Effector memory CD4-positive, alpha-beta T cell (primary cell): ENCODE data around the gene NDUFS1.
A peak's percentile ranks its signal among the peaks of the same experiment; 100 is the strongest.

Experiments
- DNase-seq, 3 donors: peaks; one replicate each; pipeline ENCODE4 v3.0.0-alpha.2; 2020
- H3K27ac ChIP-seq: 2 replicates; pipeline ENCODE4 v1.7.0; 2013; ENCODE audit warnings: mild to moderate bottlenecking, low read length, moderate library complexity; ENCODE audit not compliant: insufficient read depth, poor library complexity, severe bottlenecking
- H3K27me3 ChIP-seq: replicated peaks from 2 replicates; pipeline ENCODE4 v1.7.0; 2013; ENCODE audit warnings: mild to moderate bottlenecking, low read length; ENCODE audit not compliant: insufficient read depth, control insufficient read depth, poor library complexity, severe bottlenecking
- H3K36me3 ChIP-seq: 2 replicates; pipeline ENCODE4 v1.7.0; 2013; ENCODE audit warnings: mild to moderate bottlenecking, low read length, moderate library complexity; ENCODE audit not compliant: control insufficient read depth, insufficient read depth
- H3K4me1 ChIP-seq: 2 replicates; pipeline ENCODE4 v1.7.0; 2013; ENCODE audit warnings: low read length, mild to moderate bottlenecking; ENCODE audit not compliant: control insufficient read depth, insufficient read depth, poor library complexity, severe bottlenecking
- H3K4me3 ChIP-seq: 2 replicates; pipeline ENCODE4 v1.7.0; 2013; ENCODE audit warnings: low read length, low read depth, mild to moderate bottlenecking; ENCODE audit not compliant: insufficient read depth, poor library complexity, severe bottlenecking
- H3K9me3 ChIP-seq: 2 replicates; pipeline ENCODE4 v1.7.0; 2013; ENCODE audit warnings: mild to moderate bottlenecking, low read length, moderate library complexity; ENCODE audit not compliant: control insufficient read depth

The NDUFS1 gene

GRCh38 chr2:206086716-206087350 is 72.4 kb downstream of the NDUFS1 start:
- H3K4me1 ChIP-seq, result peaks cover 8% of the 10 kb centered on the region
- H3K27me3 ChIP-seq, result no peaks in the 10 kb centered on the region
- H3K4me3 ChIP-seq, result peak overlapping the region; percentile 77
- H3K27ac ChIP-seq, result peak overlapping the region; percentile 96
- H3K36me3 ChIP-seq, result no peaks in the 10 kb centered on the region
- no peaks in the 10 kb centered on the region for H3K9me3 ChIP-seq
- DNase-seq, result no peak

DNA sequence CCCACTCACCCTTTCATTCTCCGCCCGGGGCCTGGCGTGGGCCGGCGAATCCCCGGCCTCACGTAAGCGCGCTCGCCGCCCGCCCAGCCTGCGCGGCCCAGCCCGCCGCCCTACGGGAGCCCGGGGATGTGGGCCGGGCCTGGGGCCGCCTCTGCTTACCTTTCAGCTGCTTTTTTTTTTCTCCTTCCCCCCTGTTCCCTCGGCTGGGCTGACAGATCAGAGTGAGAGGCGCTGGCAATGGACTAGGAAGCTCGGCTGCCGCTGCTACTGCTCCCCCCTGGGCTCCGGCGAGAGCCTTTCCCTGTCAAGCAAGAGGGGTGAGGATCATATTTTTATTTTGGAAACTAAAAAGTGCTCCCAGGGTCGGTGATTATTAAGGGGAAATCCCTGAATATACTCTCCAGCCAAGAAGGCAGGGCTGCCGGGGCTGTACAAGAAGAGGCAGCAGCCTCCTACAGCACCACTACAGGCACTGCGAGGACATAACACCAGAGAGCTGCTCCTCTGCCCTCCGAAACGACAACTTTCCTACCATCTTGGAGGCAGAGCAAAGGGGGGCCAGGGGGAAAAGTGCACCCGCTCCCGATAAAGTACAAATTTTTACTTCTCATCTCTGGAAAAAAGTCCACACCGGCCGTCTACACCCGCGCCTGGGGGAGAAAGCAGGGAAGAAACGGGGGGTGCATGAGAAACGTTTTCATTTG is 73.3 kb downstream of the NDUFS1 start, which contains the start of gene INO80D:
INO80D (minus strand) TSS at position 433 of the 704 bp plus-strand sequence. CDS start 23,158 bp downstream, outside the sequence.
- H3K4me3 ChIP-seq, result peak within 1 kb of the TSS; percentile 77
- H3K27me3 ChIP-seq, result no peaks in the 10 kb centered on the region
- H3K27ac ChIP-seq, result peak within 1 kb of the TSS; percentile 96
- no peaks in the 10 kb centered on the region for H3K36me3 ChIP-seq
- DNase-seq, result peak; percentile 66 to 76 (median 72)
- H3K4me1 ChIP-seq, result peaks cover 8% of the 10 kb centered on the region
- H3K9me3 ChIP-seq, result no peaks in the 10 kb centered on the region

GRCh38 chr2:206084870-206085741 is 74.1 kb downstream of the NDUFS1 start:
- no peaks in the 10 kb centered on the region for H3K36me3 ChIP-seq
- peak; percentile 31 to 32 (median 32) for DNase-seq
- peak overlapping the region; percentile 96 for H3K27ac ChIP-seq
- peaks cover 8% of the 10 kb centered on the region for H3K4me1 ChIP-seq
- H3K9me3 ChIP-seq, result no peaks in the 10 kb centered on the region
- no peaks in the 10 kb centered on the region for H3K27me3 ChIP-seq
- H3K4me3 ChIP-seq, result peak overlapping the region; percentile 77

DNA sequence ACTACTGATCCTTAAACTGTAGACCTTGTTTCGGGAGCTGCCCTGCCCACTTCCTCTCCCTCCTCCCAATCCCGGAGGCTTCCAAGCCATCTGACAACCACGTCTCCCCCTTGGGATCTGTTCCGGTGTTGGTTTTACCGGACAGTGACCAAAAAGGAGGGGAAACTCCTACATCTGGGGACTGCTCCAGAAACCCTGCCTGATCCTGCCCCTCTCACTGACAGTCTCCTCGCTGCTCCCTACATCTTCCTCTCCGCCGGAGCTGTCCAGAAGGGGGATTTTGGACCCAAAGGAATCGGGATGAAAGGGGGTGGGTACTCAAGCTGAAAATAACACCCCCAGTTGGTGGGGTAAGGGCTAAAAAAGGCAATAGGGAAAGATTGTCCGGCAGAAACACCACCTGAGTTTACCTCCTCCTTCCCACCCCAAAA is 74.8 kb downstream of the NDUFS1 start:
- peak in 1 of 3 donors; percentile 9 for DNase-seq
- Histone ChIP-seq H3K36me3 (no peaks in the 10 kb centered on the region), H3K4me3 (peak overlapping the region; percentile 77), H3K9me3 (no peaks in the 10 kb centered on the region), H3K27me3 (no peaks in the 10 kb centered on the region), H3K4me1 (peaks cover 8% of the 10 kb centered on the region), H3K27ac (peak overlapping the region; percentile 96)

GRCh38 chr2:206083602-206084438 is 75.4 kb downstream of the NDUFS1 start:
- H3K36me3 ChIP-seq, result no peaks in the 10 kb centered on the region
- peak overlapping the region; percentile 96 for H3K27ac ChIP-seq
- peak overlapping the region; percentile 77 for H3K4me3 ChIP-seq
- H3K9me3 ChIP-seq, result no peaks in the 10 kb centered on the region
- H3K27me3 ChIP-seq, result no peaks in the 10 kb centered on the region
- H3K4me1 ChIP-seq, result peaks cover 8% of the 10 kb centered on the region
- DNase-seq, result no peak

GRCh38 chr2:206082298-206082843 is 76.9 kb downstream of the NDUFS1 start:
- no peak overlapping the region for H3K4me3 ChIP-seq
- H3K9me3 ChIP-seq, result no peaks in the 10 kb centered on the region
- H3K4me1 ChIP-seq, result peaks cover 8% of the 10 kb centered on the region
- no peak for DNase-seq
- H3K27ac ChIP-seq, result no peak overlapping the region
- H3K36me3 ChIP-seq, result no peaks in the 10 kb centered on the region
- no peaks in the 10 kb centered on the region for H3K27me3 ChIP-seq

GRCh38 chr2:206080927-206081326 is 78.3 kb downstream of the NDUFS1 start:
- Histone ChIP-seq H3K4me3 (no peak overlapping the region), H3K27me3 (no peaks in the 10 kb centered on the region), H3K36me3 (no peaks in the 10 kb centered on the region), H3K9me3 (no peaks in the 10 kb centered on the region), H3K4me1 (peaks cover 4% of the 10 kb centered on the region), H3K27ac (no peak overlapping the region)
- DNase-seq, result no peak

- Histone ChIP-seq H3K4me1 (peaks cover 4% of the 10 kb centered on the region), H3K9me3 (no peaks in the 10 kb centered on the region), H3K27me3 (no peaks in the 10 kb centered on the region), H3K27ac (no peak overlapping the region), H3K4me3 (no peak overlapping the region), H3K36me3 (no peaks in the 10 kb centered on the region)
- no peak for DNase-seq
These were observed 79.4 kb downstream of the NDUFS1 start for GRCh38 chr2:206079699-206080465.
